NT2/D1 (cell line): ENCODE results near the gene CACNA2D2.

Experiments used
- DNase-seq: peaks from one replicate; pipeline ENCODE4 v3.0.0-alpha.2; 2011; ENCODE audit warnings: low read depth, low spot score
- H3K27me3 ChIP-seq: 2 replicates; pipeline ENCODE4 v1.6.0; 2011; ENCODE audit warnings: mild to moderate bottlenecking; ENCODE audit not compliant: insufficient read length, insufficient read depth
- H3K36me3 ChIP-seq: 2 replicates; pipeline ENCODE4 v1.6.1; 2011; ENCODE audit warnings: mild to moderate bottlenecking, low read length, mixed read lengths; ENCODE audit not compliant: insufficient read depth, insufficient read length
- H3K4me1 ChIP-seq: 2 replicates; pipeline ENCODE4 v1.5.1; 2011; ENCODE audit not compliant: insufficient read depth, insufficient read length
- H3K4me3 ChIP-seq: 2 replicates; pipeline ENCODE4 v1.5.1; 2011; ENCODE audit warnings: low read depth; ENCODE audit not compliant: insufficient read length
- H3K9ac ChIP-seq: 2 replicates; pipeline ENCODE4 v1.6.0; 2011; ENCODE audit warnings: low read depth; ENCODE audit not compliant: insufficient read length
- H3K9me3 ChIP-seq: 2 replicates; pipeline ENCODE4 v1.5.1; 2011; ENCODE audit warnings: mild to moderate bottlenecking, low read length; ENCODE audit not compliant: insufficient read depth
- SUZ12 ChIP-seq: IDR thresholded peaks from 2 replicates; pipeline ENCODE4 v1.6.1; 2011; ENCODE audit not compliant: insufficient read length, insufficient read depth; ENCODE audit errors: extremely low read depth
- YY1 ChIP-seq: IDR thresholded peaks from 2 replicates; pipeline ENCODE4 v1.6.1; 2011; ENCODE audit not compliant: insufficient read length, insufficient read depth
- ZNF274 ChIP-seq: IDR thresholded peaks from 2 replicates; pipeline ENCODE4 v1.6.1; 2011; ENCODE audit warnings: mild to moderate bottlenecking, low read depth, low read length

CACNA2D2 gene

DNA sequence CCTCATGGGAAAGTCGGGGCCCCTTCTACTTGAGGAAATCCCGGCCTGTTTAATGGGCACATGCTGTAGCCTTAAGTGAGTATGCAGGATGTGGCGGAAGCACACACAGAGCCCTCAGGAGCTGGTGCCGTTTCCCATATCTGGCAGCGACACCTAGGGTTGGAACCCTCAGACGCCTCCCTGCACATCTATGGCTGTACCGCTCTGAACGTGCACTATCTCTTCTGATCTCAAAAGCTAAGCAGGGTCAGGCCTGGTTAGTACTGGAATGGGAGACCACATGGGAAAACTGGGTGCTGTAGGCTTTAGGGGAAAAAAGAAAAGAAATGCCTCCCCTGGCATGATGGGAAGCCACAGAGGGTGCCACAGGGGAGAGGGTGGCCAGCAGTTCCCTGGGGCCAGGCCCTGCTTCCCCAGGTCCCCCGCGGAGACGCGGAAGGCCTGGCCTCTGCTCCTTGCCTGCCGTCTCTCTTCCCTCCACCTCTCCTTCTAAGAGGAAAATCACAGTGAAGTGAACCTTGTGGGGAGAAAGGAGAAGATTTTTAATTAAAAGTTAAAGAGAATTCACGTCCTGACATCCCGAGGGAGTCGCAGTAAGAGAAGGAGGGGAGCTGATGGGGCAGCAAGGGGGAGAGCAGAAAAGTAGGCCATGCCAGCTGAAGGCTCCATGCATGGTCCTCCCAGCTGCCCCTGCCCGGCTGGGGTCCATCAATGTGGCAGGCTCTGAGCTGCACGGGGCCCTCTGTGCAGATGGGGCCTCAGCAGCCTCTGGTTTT, 83.7 kb downstream of the CACNA2D2 start:
- Histone ChIP-seq H3K36me3 (no peaks in the 10 kb centered on the region), H3K27me3 (no peaks in the 10 kb centered on the region), H3K9me3 (no peaks in the 10 kb centered on the region), H3K4me3 (no peak overlapping the region), H3K4me1 (peaks cover 25% of the 10 kb centered on the region), H3K9ac (no peak overlapping the region)
- DNase-seq: no peak
- TF ChIP-seq SUZ12: no peak
- no peak for TF ChIP-seq YY1
- TF ChIP-seq ZNF274: no peak

DNA sequence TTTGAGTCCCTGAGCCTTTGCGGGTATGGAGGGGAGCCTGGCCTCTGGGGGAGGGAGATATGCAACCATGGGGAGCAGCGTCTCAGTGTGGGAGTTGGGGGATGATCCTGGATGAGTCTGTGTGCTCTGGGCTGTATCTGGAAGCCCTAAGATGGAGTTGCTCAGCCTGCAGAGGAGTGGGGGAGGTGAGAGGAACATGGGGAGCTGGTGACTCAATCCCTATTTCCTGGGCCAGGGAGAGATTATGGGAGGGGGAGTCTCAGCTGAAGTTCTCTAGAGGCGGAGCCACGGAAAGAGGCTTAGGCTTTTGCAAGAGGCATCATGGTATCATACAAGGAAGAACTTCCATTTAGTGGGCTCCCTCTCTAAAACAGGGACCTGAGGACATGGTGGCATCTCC, 84.6 kb downstream of the CACNA2D2 start:
- Histone ChIP-seq H3K9me3 (no peaks in the 10 kb centered on the region), H3K4me3 (no peak overlapping the region), H3K27me3 (no peaks in the 10 kb centered on the region), H3K36me3 (no peaks in the 10 kb centered on the region), H3K9ac (no peak overlapping the region), H3K4me1 (peaks cover 25% of the 10 kb centered on the region)
- TF ChIP-seq SUZ12: no peak
- TF ChIP-seq YY1: no peak
- no peak for TF ChIP-seq ZNF274
- DNase-seq: peak; percentile 44

DNA sequence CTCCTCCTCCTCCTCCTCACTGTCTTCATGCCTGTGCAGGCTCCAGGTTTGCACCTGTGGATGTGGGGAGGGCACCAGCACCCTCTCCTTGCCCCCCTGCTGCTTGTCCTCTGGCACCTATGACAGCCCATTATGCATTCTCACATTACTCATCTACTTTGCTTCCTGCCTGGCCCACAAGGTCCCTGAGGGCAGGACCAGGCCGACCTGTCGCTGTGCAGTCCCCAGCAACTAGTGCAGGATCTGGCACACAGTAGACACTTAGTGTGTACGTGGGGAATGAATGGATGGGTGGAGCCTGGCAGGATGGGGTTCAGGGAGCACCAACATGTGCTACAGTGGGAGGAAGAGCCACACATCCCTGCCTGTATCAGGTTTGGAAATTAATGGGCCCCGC, 85.8 kb downstream of the CACNA2D2 start:
- H3K36me3 ChIP-seq: no peaks in the 10 kb centered on the region
- H3K4me1 ChIP-seq: peaks cover 28% of the 10 kb centered on the region
- no peak for DNase-seq
- H3K9ac ChIP-seq: no peak overlapping the region
- no peak for TF ChIP-seq ZNF274
- TF ChIP-seq YY1: no peak
- TF ChIP-seq SUZ12: no peak
- H3K9me3 ChIP-seq: no peaks in the 10 kb centered on the region
- no peaks in the 10 kb centered on the region for H3K27me3 ChIP-seq
- no peak overlapping the region for H3K4me3 ChIP-seq

DNA sequence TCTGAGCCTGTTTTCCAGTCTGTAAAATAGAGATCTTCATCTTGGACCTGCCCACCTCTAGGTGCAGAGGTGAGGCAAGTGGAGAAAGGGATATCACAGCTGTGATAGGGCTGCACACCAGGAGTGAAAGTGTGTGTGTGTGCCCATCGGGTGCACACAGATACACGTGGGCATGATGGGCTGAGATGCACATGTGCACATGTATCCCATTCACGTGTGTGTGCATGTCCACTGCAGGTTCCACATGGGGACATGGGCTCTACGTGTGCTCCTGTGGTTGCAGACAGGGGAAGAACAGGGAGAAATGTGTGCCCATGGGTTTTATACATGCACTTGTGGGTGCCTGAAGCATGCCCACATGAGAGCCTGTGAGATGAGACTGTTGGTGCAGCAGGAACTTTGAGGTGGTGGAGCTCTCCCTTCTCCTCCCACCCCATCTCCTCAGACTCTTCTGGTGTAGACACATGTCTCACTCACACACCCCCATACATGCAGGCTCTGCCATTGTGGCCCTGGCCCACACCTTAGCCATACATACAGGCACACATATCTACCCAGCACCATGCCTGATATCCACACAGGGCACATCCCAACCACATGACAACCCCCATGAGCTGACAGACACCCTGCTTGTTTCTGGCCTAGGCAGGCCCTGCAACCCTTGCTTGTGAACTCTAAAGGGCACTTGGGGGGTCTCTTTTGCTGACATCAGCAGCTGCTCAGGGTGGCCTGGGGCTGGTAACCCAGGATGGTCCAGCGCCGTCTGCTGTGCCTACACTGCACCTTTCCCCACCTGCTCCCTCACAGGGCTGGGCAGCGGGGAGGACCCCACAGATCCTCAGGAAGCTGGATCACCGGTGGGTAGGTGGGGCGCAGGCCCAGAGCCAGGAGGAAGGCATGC, 86.4 kb downstream of the CACNA2D2 start:
- no peak overlapping the region for H3K4me3 ChIP-seq
- TF ChIP-seq ZNF274: no peak
- TF ChIP-seq SUZ12: no peak
- TF ChIP-seq YY1: no peak
- H3K9me3 ChIP-seq: no peaks in the 10 kb centered on the region
- H3K4me1 ChIP-seq: peaks cover 24% of the 10 kb centered on the region
- H3K27me3 ChIP-seq: no peaks in the 10 kb centered on the region
- H3K36me3 ChIP-seq: no peaks in the 10 kb centered on the region
- no peak for DNase-seq
- no peak overlapping the region for H3K9ac ChIP-seq

DNA sequence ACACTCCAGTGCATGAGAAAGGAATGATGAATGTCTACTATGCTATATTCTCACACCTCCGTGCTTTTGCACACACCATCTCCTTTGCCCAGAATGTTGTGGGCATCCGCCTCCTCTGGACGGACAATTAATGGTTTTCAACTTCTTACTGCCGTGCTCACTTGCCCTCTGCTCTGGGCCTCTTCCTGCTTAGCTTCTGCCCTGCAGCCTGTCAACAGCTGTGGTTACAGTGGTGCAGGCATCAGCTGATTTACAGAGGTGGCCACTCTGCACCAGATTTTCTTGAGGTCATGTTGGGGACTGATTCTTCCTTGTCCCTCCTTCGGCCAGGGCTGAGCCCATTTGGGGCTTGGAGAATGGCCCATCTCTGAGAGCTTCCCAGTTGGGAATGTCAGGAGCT, 87.6 kb downstream of the CACNA2D2 start:
- H3K9me3 ChIP-seq: no peaks in the 10 kb centered on the region
- no peak for DNase-seq
- no peaks in the 10 kb centered on the region for H3K27me3 ChIP-seq
- no peaks in the 10 kb centered on the region for H3K36me3 ChIP-seq
- TF ChIP-seq SUZ12 (no peak), ZNF274 (no peak), YY1 (no peak)
- peaks cover 29% of the 10 kb centered on the region for H3K4me1 ChIP-seq
- no peak overlapping the region for H3K4me3 ChIP-seq
- H3K9ac ChIP-seq: no peak overlapping the region

DNA sequence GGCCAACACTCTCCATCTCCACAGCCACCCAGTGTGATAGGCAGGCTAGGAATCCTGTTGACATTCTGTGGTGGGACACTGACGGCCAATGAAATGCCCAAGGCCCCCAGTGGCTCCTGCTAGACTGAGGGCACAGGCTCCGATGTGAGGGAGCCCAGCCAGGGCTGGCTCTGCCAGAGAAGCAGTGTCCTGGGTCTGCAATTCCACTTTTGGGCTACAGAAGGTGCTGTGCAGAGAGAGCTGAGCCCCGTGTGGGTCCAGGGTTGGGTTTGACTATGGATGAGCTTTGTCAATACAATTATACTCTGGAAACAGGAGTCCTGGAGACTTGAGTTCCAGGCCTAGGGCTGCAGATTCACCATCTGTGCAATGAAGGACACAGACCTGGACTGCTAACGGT, 88.4 kb downstream of the CACNA2D2 start:
- Histone ChIP-seq H3K36me3 (no peaks in the 10 kb centered on the region), H3K9ac (no peak overlapping the region), H3K4me3 (no peak overlapping the region), H3K4me1 (peaks cover 30% of the 10 kb centered on the region), H3K9me3 (no peaks in the 10 kb centered on the region), H3K27me3 (peaks cover 2% of the 10 kb centered on the region)
- DNase-seq: no peak
- no peak for TF ChIP-seq ZNF274
- TF ChIP-seq SUZ12: no peak
- TF ChIP-seq YY1: no peak

DNA sequence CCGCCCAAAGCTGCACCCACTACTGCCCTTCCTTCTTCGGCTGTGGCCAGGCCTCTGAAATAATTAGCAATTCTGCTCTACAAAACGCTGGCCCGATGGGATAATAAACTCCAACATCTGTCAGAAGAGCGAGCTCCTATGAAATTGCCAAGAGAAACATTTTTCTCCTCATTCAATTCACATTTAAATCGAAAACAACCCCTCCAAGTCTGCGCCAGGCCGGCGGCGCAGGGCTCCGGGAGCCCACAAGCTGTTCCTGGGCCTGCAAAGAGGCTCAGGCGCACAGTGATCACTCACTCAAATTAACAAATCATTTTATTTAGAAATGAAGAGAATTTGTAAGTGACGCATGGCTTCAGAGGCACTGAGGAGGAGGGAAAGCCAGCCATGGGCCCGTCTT, 88.8 kb downstream of the CACNA2D2 start:
- Histone ChIP-seq H3K9me3 (no peaks in the 10 kb centered on the region), H3K27me3 (peaks cover 4% of the 10 kb centered on the region), H3K4me1 (peaks cover 29% of the 10 kb centered on the region), H3K4me3 (no peak overlapping the region), H3K9ac (no peak overlapping the region), H3K36me3 (no peaks in the 10 kb centered on the region)
- DNase-seq: no peak
- no peak for TF ChIP-seq ZNF274
- no peak for TF ChIP-seq SUZ12
- no peak for TF ChIP-seq YY1
